ENCODE measurements around the gene LFNG.

DNA sequence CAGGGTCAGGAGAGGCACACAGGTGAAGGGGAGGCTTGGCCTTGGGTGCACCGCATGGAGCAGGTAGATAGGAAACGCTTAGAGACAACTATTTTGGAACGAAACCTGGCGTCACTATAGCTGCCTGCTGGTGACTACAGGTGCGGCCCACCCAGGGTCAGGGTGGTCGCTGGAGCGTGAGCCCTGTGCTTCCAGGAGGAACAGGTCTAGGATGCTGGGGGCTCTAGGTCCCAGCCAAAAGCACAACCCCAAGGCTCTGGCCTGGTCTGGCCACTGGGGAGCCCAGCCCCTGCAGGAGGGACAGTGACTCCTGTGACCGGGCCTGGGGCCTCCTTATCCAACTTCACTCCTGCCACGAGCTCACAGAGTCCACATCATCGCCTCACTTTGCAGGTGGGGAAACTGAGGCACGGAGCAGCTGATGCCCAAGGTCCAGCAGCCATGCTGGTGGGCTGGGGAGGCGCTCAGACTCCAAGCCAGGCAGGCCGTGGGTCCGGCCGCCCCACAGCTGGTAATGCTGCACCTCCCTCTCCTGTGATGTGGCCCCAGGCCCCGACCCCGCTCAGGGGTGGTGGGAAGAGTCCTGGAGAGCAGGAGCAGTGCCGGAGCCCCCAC lies 9.0 kb downstream of the LFNG start:
- TF ChIP-seq, protein P1, sequence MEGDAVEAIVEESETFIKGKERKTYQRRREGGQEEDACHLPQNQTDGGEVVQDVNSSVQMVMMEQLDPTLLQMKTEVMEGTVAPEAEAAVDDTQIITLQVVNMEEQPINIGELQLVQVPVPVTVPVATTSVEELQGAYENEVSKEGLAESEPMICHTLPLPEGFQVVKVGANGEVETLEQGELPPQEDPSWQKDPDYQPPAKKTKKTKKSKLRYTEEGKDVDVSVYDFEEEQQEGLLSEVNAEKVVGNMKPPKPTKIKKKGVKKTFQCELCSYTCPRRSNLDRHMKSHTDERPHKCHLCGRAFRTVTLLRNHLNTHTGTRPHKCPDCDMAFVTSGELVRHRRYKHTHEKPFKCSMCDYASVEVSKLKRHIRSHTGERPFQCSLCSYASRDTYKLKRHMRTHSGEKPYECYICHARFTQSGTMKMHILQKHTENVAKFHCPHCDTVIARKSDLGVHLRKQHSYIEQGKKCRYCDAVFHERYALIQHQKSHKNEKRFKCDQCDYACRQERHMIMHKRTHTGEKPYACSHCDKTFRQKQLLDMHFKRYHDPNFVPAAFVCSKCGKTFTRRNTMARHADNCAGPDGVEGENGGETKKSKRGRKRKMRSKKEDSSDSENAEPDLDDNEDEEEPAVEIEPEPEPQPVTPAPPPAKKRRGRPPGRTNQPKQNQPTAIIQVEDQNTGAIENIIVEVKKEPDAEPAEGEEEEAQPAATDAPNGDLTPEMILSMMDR (IDR thresholded peaks at IDR 0.05; ENCODE audit: low read depth, low read length), result no peak
- no peak for TF ChIP-seq EZH2phosphoT487 (IDR thresholded peaks at IDR 0.05; ENCODE audit: low read depth)
